Liver (tissue), 9 donors: ENCODE data around the gene KDM2A. TPM values are rescaled to one million over a fixed set of nuclear protein-coding genes. Genes with fewer than 3 reads are reported as not detected.
"Not testable (repeated sequence)": the region's sequence is repeated elsewhere in the genome, so short reads cannot be mapped to it uniquely, and the experiment has no call there.

Experiments used
- DNase-seq: peaks from one replicate; pipeline ENCODE4 v3.0.0-alpha.2; 2017; ENCODE audit warnings: low spot score
- H3K27ac ChIP-seq, 2 donors: one replicate each; pipeline ENCODE4 v1.7.0; 2013; ENCODE audit warnings: inconsistent platforms in 2 of 2, low read length in 2 of 2, control low read depth in 1 of 2, low read depth in 1 of 2, mild to moderate bottlenecking in 1 of 2
- H3K27me3 ChIP-seq, 4 donors: one replicate each; pipeline versions ENCODE4 v1.6.1 to v1.7.0; 2013; ENCODE audit warnings: low read length in 3 of 4, inconsistent platforms in 1 of 4, mild to moderate bottlenecking in 1 of 4, moderate library complexity in 1 of 4; ENCODE audit not compliant: control insufficient read depth in 4 of 4, insufficient read depth in 4 of 4
- H3K36me3 ChIP-seq, 4 donors: one replicate each; pipeline versions ENCODE4 v1.6.1 to v1.7.0; 2013; ENCODE audit warnings: low read length in 3 of 4, mild to moderate bottlenecking in 3 of 4, low read depth in 1 of 4, moderate library complexity in 1 of 4; ENCODE audit not compliant: control insufficient read depth in 4 of 4, insufficient read depth in 3 of 4
- H3K4me1 ChIP-seq, 4 donors: one replicate each; pipeline versions ENCODE4 v1.6.1 to v1.7.0; 2013; ENCODE audit warnings: low read length in 3 of 4, mild to moderate bottlenecking in 3 of 4, moderate library complexity in 1 of 4; ENCODE audit not compliant: control insufficient read depth in 4 of 4, insufficient read depth in 4 of 4
- H3K4me3 ChIP-seq, 3 donors: one replicate each; pipeline versions ENCODE4 v1.6.1 to v1.7.0; 2013; ENCODE audit warnings: low read length in 3 of 3, control low read depth in 1 of 3, low read depth in 1 of 3, mild to moderate bottlenecking in 1 of 3
- H3K9ac ChIP-seq, 2 donors: one replicate each; pipeline ENCODE4 v1.7.0; 2013; ENCODE audit warnings: low read length in 2 of 2, mild to moderate bottlenecking in 2 of 2, moderate library complexity in 2 of 2, control low read depth in 1 of 2, low read depth in 1 of 2
- H3K9me3 ChIP-seq, 4 donors: one replicate each; pipeline versions ENCODE4 v1.6.1 to v1.7.0; 2013; ENCODE audit warnings: low read length in 3 of 4; ENCODE audit not compliant: control insufficient read depth in 4 of 4
- EGR1 ChIP-seq, 2 donors: IDR thresholded peaks; 2 replicates each; pipeline ENCODE4 v1.6.1; 2016 to 2018; ENCODE audit warnings: antibody characterized with exemption in 2 of 2, low read depth in 2 of 2
- FOXA2 ChIP-seq: IDR thresholded peaks from 2 replicates; pipeline ENCODE4 v1.6.1; 2016; ENCODE audit warnings: antibody characterized with exemption
- GABPA ChIP-seq, 2 donors: IDR thresholded peaks in 1 of 2; conservative IDR thresholded peaks in 1 of 2; 2 replicates each; pipeline ENCODE4 v1.6.1; 2016; ENCODE audit warnings: antibody characterized with exemption in 2 of 2, mild to moderate bottlenecking in 1 of 2, moderate library complexity in 1 of 2
- SP1 ChIP-seq: IDR thresholded peaks from 2 replicates; pipeline ENCODE4 v1.6.1; 2018; ENCODE audit warnings: antibody characterized with exemption, mild to moderate bottlenecking
- TAF1 ChIP-seq: conservative IDR thresholded peaks from 2 replicates; pipeline ENCODE4 v1.6.1; 2016; ENCODE audit warnings: antibody characterized with exemption, mild to moderate bottlenecking
- YY1 ChIP-seq: IDR thresholded peaks from 2 replicates; pipeline ENCODE4 v1.6.1; 2016; ENCODE audit warnings: antibody characterized with exemption, mild to moderate bottlenecking
- WGBS: extraction: QIAGEN DNeasy Blood & Tissue Kit; methylation state at CpG from one replicate; pipeline ENCODE4 v1.1.7; 2013; 5-methylcytosine and 5-hydroxymethylcytosine counted together
- polyA plus RNA-seq, 2 donors: library from polyadenylated mRNA; stranded (reverse) in 1 of 2; unstranded in 1 of 2; fragments of 200-250 nt in 1 of 2; fragments of >200 nt in 1 of 2; fragmentation: Nextera tagmentation in 1 of 2; extraction: Ambion mirVana in 1 of 2; gene quantifications; one replicate each; pipeline versions ENCODE4 v1.2.1 to v1.2.3, GENCODE V29; 2013 to 2015
- total RNA-seq, 2 donors: library from RNA; depleted of rRNA; stranded (reverse); fragments of >200 nt; gene quantifications; one replicate each; pipeline ENCODE4 v1.2.3, GENCODE V29; 2014
- TF ChIP-seq, protein P1 (sequence below): IDR thresholded peaks from 2 replicates; pipeline ENCODE4 v1.6.1; 2016; ENCODE audit warnings: antibody characterized with exemption, mild to moderate bottlenecking
- donor health status: healthy.
- donor health status: healthy.
- donor health status: healthy.
- donor health status: healthy.
- donor health status: healthy.

The KDM2A gene
- total and polyA plus RNA-seq, 4 donors = 8.3 to 44.9 (median 22.4) TPM

GRCh38 chr11:67119585-67120391 is 725 bp downstream of the KDM2A start:
- Histone ChIP-seq H3K36me3 (peaks cover 0 to 2% (median 0%) of the 10 kb centered on the region in 4 donors), H3K4me3 (peak overlapping the region; percentile 90 to 99 (median 94)), H3K9me3 (no peaks in the 10 kb centered on the region), H3K27me3 (no peaks in the 10 kb centered on the region), H3K4me1 (peaks cover 1 to 25% (median 13%) of the 10 kb centered on the region in 4 donors), H3K27ac (peak overlapping the region; percentile 87 to 95), H3K9ac (peak overlapping the region; percentile 50 to 74)
- WGBS = under 1% methylated on average over 61 of the region's 61 CpGs
- peak; percentile 52 for DNase-seq
- no peak for TF ChIP-seq SP1
- TF ChIP-seq YY1 = peak; percentile 34

DNA sequence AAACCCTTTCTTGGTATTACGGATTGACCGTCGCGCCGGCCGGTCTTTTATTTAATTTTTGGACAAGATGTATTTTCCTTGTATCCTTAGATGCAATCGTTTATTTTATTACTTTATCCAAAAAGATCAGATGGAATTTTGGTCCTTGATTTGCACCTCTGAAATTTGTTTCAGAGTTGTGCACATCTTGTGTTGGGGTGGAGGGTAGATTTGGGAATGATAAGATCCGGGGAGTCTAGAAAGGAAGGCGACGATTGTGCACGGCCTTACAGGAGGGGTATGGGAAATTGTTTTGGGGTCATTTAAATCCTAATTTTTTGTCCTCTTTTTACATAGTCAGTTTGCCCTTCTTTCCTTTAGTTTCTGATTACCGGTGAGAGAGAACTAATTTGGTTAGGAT is 1.4 kb downstream of the KDM2A start:
- H3K27me3 ChIP-seq = no peaks in the 10 kb centered on the region
- no peaks in the 10 kb centered on the region for H3K9me3 ChIP-seq
- H3K4me3 ChIP-seq = peak overlapping the region; percentile 90 to 99 (median 94)
- no peak for DNase-seq
- H3K4me1 ChIP-seq = peaks cover 1 to 25% (median 13%) of the 10 kb centered on the region in 4 donors
- WGBS = under 1% methylated on average over 12 of the region's 12 CpGs
- peaks cover 0 to 2% (median 0%) of the 10 kb centered on the region in 4 donors for H3K36me3 ChIP-seq
- peak overlapping the region; percentile 82 to 87 for H3K27ac ChIP-seq
- H3K9ac ChIP-seq = peak overlapping the region; percentile 50 to 74
- TF ChIP-seq FOXA2 (no peak), YY1 (peak; percentile 11)

DNA sequence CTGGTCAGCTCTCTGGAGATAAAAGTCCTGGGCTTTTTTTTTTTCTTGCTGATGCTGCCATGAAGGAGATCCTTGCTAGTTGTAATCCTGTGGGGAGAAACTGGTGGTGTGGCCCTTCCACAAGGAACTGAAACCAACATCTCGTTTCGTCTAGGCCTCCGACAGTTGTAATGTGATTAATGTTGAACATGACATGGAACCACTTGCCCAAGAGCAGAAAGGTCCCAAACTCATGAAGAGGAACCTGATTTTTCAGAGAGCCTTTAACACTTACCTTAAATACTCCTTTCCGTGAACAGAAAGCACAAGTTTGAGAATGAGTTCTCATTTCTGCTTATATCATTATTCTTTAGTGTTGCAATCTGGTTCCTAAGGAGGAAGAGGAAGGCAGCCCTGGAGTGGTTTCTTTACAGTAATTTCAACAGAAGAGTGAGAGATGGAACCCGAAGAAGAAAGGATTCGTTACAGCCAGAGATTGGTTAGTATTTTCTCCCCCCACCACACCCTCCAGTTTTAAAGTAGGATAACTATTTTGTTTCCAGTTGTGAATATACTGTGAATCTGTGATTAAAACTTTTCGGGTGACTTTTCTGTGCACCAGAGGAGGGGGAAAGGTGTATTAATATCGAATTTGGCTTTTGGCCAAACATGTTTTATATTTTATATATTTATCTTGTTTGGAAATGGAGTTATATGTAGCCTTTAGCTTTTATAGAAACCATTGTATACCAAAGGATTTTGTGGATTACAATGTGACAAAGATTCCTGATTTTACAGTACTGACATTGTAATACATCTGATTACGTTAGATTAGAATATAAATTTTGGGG is 2.0 kb downstream of the KDM2A start:
- TF ChIP-seq TAF1 (peak; percentile 28), EGR1 (IDR thresholded peaks at IDR 0.05; ENCODE audit: low read depth in 2 of 2) (no peak), GABPA (IDR thresholded peaks at IDR 0.05 in 1 of 2, conservative IDR thresholded peaks at IDR 0.05 in 1 of 2) (no peak)
- TF ChIP-seq, protein P1, sequence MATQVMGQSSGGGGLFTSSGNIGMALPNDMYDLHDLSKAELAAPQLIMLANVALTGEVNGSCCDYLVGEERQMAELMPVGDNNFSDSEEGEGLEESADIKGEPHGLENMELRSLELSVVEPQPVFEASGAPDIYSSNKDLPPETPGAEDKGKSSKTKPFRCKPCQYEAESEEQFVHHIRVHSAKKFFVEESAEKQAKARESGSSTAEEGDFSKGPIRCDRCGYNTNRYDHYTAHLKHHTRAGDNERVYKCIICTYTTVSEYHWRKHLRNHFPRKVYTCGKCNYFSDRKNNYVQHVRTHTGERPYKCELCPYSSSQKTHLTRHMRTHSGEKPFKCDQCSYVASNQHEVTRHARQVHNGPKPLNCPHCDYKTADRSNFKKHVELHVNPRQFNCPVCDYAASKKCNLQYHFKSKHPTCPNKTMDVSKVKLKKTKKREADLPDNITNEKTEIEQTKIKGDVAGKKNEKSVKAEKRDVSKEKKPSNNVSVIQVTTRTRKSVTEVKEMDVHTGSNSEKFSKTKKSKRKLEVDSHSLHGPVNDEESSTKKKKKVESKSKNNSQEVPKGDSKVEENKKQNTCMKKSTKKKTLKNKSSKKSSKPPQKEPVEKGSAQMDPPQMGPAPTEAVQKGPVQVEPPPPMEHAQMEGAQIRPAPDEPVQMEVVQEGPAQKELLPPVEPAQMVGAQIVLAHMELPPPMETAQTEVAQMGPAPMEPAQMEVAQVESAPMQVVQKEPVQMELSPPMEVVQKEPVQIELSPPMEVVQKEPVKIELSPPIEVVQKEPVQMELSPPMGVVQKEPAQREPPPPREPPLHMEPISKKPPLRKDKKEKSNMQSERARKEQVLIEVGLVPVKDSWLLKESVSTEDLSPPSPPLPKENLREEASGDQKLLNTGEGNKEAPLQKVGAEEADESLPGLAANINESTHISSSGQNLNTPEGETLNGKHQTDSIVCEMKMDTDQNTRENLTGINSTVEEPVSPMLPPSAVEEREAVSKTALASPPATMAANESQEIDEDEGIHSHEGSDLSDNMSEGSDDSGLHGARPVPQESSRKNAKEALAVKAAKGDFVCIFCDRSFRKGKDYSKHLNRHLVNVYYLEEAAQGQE = peak; percentile 9
- Histone ChIP-seq H3K4me3 (peak overlapping the region; percentile 90 to 99 (median 94)), H3K36me3 (peaks cover 0 to 2% (median 0%) of the 10 kb centered on the region in 4 donors), H3K27ac (peak overlapping the region; percentile 82 to 87), H3K27me3 (no peaks in the 10 kb centered on the region), H3K9ac (peak overlapping the region; percentile 50 to 74), H3K9me3 (no peaks in the 10 kb centered on the region), H3K4me1 (peaks cover 1 to 22% (median 13%) of the 10 kb centered on the region in 4 donors)
- no peak for DNase-seq
- 12% methylated on average over 9 of the region's 9 CpGs for WGBS

GRCh38 chr11:67123801-67124200 is 4.7 kb downstream of the KDM2A start:
- not testable (repeated sequence) for H3K4me3 ChIP-seq, DNase-seq, H3K9ac ChIP-seq, H3K27ac ChIP-seq, H3K9me3 ChIP-seq, H3K36me3 ChIP-seq, H3K27me3 ChIP-seq
- WGBS = 91% methylated on average over 5 of the region's 5 CpGs
- peaks cover 4 to 16% (median 13%) of the 10 kb centered on the region in 4 donors for H3K4me1 ChIP-seq

- H3K27ac ChIP-seq, H3K9me3 ChIP-seq, H3K9ac ChIP-seq, DNase-seq, H3K4me3 ChIP-seq, H3K27me3 ChIP-seq: not testable (repeated sequence)
- peaks cover 4 to 11% (median 9%) of the 10 kb centered on the region in 4 donors for H3K4me1 ChIP-seq
- 98% methylated on average over 8 of the region's 8 CpGs for WGBS
- peaks cover 0 to 10% (median 5%) of the 10 kb centered on the region in 4 donors for H3K36me3 ChIP-seq
These were observed 7.2 kb downstream of the KDM2A start for GRCh38 chr11:67126243-67126642.
